ENCODE data around the gene RHCG.

RHCG gene

DNA sequence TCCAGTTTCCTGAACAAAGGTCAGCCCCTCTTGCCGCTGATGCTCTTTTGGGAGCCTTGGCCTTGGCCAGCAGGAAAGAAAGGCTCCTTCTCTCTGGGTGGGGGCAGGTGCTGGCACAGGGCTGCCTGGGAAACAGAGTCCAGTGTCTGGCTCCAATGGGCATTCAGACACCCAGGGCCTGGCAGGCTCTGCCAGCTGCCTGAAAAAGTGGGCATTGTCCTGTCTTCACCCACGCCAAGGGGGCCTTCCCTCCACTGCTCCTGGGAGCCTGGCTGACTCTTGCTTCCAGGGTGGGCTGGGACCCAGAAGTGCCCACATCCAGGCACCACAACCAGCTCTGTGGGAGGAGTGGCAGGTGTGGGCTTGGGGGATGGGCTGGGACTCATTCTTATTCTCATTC, 62.7 kb downstream of the RHCG start:
- H3K27ac ChIP-seq = no peak overlapping the region
- TF ChIP-seq, protein P1, sequence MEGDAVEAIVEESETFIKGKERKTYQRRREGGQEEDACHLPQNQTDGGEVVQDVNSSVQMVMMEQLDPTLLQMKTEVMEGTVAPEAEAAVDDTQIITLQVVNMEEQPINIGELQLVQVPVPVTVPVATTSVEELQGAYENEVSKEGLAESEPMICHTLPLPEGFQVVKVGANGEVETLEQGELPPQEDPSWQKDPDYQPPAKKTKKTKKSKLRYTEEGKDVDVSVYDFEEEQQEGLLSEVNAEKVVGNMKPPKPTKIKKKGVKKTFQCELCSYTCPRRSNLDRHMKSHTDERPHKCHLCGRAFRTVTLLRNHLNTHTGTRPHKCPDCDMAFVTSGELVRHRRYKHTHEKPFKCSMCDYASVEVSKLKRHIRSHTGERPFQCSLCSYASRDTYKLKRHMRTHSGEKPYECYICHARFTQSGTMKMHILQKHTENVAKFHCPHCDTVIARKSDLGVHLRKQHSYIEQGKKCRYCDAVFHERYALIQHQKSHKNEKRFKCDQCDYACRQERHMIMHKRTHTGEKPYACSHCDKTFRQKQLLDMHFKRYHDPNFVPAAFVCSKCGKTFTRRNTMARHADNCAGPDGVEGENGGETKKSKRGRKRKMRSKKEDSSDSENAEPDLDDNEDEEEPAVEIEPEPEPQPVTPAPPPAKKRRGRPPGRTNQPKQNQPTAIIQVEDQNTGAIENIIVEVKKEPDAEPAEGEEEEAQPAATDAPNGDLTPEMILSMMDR (IDR thresholded peaks at IDR 0.05) = no peak
- no peak for TF ChIP-seq ZFX (IDR thresholded peaks at IDR 0.05; ENCODE audit: borderline replicate concordance)

DNA sequence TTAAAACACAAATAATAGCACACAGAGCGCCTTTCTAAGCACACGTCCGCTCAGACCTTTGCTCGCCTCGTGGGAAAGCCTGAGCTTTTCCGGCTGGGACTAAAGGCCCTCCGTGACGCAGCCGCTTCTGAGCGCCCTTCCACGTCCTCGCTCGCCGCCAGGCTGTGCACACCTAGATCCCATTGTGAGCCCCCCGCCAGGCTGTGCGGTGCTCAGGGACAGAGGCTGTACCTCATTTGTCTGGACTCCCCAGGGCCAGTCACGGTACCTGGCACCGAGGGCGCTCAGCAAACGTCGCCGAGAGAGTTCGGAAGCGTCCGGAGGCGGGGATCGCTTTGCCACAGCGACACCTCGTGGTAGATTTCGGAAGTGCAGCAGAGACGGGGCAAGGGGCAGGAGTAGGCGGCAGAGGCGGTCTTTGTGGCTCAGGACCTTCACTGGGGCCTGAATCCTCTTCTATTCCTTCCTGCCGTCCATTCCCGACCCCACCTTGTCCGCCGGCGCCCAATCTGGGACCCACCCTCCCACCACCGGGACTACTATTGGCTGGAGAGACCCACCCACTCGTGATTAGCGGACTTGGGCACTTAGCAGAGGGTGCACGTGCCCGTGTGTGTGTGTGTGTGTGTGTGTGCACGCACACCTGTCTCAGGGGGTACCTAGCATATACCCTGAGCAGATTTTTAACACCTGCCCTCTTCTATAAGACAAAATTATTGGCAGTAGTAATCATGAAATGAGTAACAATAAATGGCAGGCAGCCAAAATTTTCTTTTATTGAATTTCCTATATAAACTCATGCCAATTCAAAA, 65.6 kb downstream of the RHCG start:
- TF ChIP-seq ZFX (IDR thresholded peaks at IDR 0.05; ENCODE audit: borderline replicate concordance) = no peak
- TF ChIP-seq, protein P1 (IDR thresholded peaks at IDR 0.05) = peak; percentile 96
- H3K27ac ChIP-seq = no peak overlapping the region

DNA sequence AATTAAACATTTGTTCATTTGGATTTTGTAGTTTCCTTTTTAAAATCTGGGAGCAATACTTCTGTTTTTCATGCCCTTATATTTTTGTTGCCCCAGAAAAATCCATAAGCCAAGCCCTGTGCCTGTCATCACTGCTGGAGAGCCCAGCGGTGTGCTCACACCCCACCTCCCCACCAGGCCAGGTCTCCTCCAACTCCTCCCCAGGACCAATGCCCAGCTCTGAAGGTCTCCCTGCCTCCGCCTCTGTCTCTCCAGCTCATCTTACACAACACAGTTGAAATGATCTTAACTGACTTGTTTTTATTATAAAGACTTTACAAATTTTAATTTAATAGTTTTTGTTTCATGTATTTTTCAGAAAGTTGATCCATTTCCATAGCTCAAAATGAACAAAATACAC, 66.4 kb downstream of the RHCG start:
- no peak overlapping the region for H3K27ac ChIP-seq
- no peak for TF ChIP-seq ZFX (IDR thresholded peaks at IDR 0.05; ENCODE audit: borderline replicate concordance)
- TF ChIP-seq, protein P1 (IDR thresholded peaks at IDR 0.05) = no peak

DNA sequence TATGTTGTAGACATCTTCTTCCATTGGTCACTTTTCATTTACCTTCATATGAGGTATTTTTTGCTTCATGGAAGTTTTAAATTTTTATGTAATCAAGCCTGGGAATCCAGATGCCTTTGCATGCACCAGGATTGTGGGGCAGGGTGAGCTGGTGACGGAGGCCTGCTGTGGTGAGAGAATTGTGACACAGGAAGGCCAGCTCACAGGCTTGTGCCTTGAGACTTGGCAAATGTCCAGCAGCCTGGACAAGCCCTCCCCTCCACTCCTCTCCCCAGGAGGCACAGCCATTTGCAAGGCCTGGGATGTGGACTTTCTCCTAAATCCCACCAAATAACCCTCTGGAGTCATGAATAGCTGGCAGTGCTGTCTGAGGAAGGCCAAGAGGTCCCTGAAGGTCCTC, 67.4 kb downstream of the RHCG start:
- TF ChIP-seq, protein P1 (IDR thresholded peaks at IDR 0.05) = no peak
- TF ChIP-seq ZFX (IDR thresholded peaks at IDR 0.05; ENCODE audit: borderline replicate concordance) = no peak
- no peak overlapping the region for H3K27ac ChIP-seq

DNA sequence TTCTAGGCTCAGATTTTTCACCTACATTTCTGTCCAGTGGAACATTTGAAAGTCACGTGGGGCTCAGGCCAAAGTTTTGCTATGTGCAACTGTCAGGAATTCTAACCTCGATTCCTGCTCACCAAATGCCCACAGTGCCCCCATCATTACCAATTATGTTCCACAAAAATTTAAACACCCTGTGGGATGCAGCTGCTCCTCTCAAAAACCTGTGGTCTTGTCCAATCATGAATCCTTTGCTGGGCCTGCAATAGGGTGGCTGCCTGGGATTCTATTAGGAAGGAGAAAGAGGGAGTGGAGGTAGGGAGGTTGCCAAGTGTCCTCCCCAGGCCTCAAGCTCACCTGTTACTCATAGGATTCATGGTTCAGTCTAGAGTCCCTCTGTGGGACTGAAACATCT, 68.1 kb downstream of the RHCG start:
- TF ChIP-seq ZFX (IDR thresholded peaks at IDR 0.05; ENCODE audit: borderline replicate concordance) = no peak
- TF ChIP-seq, protein P1 (IDR thresholded peaks at IDR 0.05) = no peak

DNA sequence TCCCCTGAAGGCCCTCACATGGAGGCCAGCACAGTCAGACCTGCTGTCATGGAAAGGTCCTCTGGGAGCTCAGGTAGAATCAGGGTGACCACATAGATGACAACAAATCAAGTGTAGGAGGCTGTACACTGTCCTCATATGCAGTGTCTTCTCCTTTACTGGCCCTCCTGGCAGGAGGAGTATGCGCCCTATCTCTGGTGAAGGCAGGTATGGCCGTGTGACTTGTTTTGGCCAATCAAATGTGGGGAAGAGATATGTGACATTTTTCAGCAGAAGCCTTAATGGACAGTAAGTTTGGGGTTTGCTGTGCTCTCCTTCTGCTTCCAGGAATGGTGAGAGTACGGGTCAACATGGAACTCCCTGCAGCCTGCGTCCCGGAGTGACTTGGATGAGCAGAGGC, 69.9 kb downstream of the RHCG start:
- no peak overlapping the region for H3K27ac ChIP-seq
- TF ChIP-seq ZFX (IDR thresholded peaks at IDR 0.05; ENCODE audit: borderline replicate concordance) = no peak
- TF ChIP-seq, protein P1 (IDR thresholded peaks at IDR 0.05) = no peak

More for the DNA sequence above, 68.1 kb downstream of the RHCG start:
- no peak overlapping the region for H3K27ac ChIP-seq

DNA sequence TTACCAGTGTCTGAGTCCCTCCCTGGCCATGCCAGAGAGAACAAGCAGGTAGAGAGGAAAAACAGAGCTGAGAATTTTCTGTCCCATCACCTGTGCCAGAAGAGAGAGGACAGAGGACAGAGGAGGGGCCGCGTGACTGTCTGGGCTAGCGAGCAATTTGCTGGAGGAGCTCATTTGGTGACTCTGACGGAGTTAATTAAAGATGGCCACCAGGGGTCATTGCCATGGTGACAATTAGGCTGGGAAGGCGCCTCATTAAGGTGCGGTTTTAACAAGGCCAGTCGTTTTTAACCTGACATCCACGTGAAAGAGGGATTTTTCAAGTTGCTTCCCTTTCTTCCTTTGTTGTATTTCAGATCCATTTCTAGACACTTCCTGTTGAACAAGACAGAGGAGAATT, 72.4 kb downstream of the RHCG start:
- no peak overlapping the region for H3K27ac ChIP-seq
- no peak for TF ChIP-seq ZFX (IDR thresholded peaks at IDR 0.05; ENCODE audit: borderline replicate concordance)
- TF ChIP-seq, protein P1 (IDR thresholded peaks at IDR 0.05) = 0 out of 2 replicates have a peak, but pooled peaks have one; percentile 10

Measured in 22Rv1 (cell line).